Left ventricle myocardium inferior (tissue), 1 donor: ENCODE results near the gene SRPX2. TPM values are rescaled to one million over a fixed set of nuclear protein-coding genes. Genes with fewer than 3 reads are reported as not detected.

Source experiments
- DNase-seq: peaks from one replicate; pipeline ENCODE4 v3.0.0-alpha.2; 2020
- H3K27ac ChIP-seq: fragments of 200-600 bp; replicated peaks from 2 replicates; pipeline ENCODE4 v1.8.0; 2021
- H3K27me3 ChIP-seq: fragments of 200-600 bp; 2 replicates; pipeline ENCODE4 v1.8.0; 2021; ENCODE audit warnings: low read depth
- H3K36me3 ChIP-seq: fragments of 200-600 bp; 2 replicates; pipeline ENCODE4 v1.8.0; 2021
- H3K4me1 ChIP-seq: fragments of 200-600 bp; 2 replicates; pipeline ENCODE4 v1.8.0; 2021
- H3K4me3 ChIP-seq: fragments of 200-600 bp; 2 replicates; pipeline ENCODE4 v1.8.0; 2021; ENCODE audit warnings: mild to moderate bottlenecking, moderate library complexity
- H3K9me3 ChIP-seq: fragments of 200-600 bp; replicated peaks from 2 replicates; pipeline ENCODE4 v1.8.0; 2021
- CTCF ChIP-seq: fragments of 200-600 bp; IDR thresholded peaks from 2 replicates; pipeline ENCODE4 v1.8.0; 2021; ENCODE audit warnings: antibody characterized with exemption, mild to moderate bottlenecking, borderline replicate concordance
- intact Hi-C: fragments of 100-400 bp; cut with micrococcal nuclease; formaldehyde crosslinking; loops from one replicate; pipeline ENCODE4 v1.11.0; 2022
- total RNA-seq: library from RNA; stranded (reverse); fragmentation: NEBNext Ultra II Directional; extraction: Animal tissue kit (Norgen Biotek cat#: 25700); gene quantifications from one replicate; pipeline ENCODE4 v1.2.1, GENCODE V29; 2021
- donor health status: DM: no; HTN: yes; CAD: no; lungs with severe emphysema.

Gene SRPX2
- total RNA-seq, 1 donor from 2014 or later = 7.5 TPM

GRCh38 chrX:100635040-100635439 is 9.0 kb upstream of the SRPX2 start:
- H3K4me1 ChIP-seq = no peaks in the 10 kb centered on the region
- no peaks in the 10 kb centered on the region for H3K9me3 ChIP-seq
- H3K27ac ChIP-seq = no peak overlapping the region
- no peaks in the 10 kb centered on the region for H3K36me3 ChIP-seq
- intact Hi-C loops = no loop called here
- no peak for DNase-seq
- H3K27me3 ChIP-seq = no peaks in the 10 kb centered on the region
- no peak overlapping the region for H3K4me3 ChIP-seq
- TF ChIP-seq CTCF = no peak

GRCh38 chrX:100635989-100636320 is 8.0 kb upstream of the SRPX2 start:
- no peak for DNase-seq
- intact Hi-C loops = no loop called here
- no peaks in the 10 kb centered on the region for H3K36me3 ChIP-seq
- no peaks in the 10 kb centered on the region for H3K4me1 ChIP-seq
- peak overlapping the region; percentile 65 for H3K27ac ChIP-seq
- no peaks in the 10 kb centered on the region for H3K27me3 ChIP-seq
- no peaks in the 10 kb centered on the region for H3K9me3 ChIP-seq
- peak overlapping the region; percentile 73 for H3K4me3 ChIP-seq
- TF ChIP-seq CTCF = no peak

GRCh38 chrX:100636321-100636991 is 7.5 kb upstream of the SRPX2 start, which contains the start of gene TSPAN6:
TSPAN6 (minus strand) TSS chrX:100636806; CDS start chrX:100636694, 112 bp downstream.
- Histone ChIP-seq H3K27me3 (no peaks in the 10 kb centered on the region), H3K9me3 (no peaks in the 10 kb centered on the region), H3K36me3 (no peaks in the 10 kb centered on the region), H3K27ac (peak within 1 kb of the TSS; percentile 65), H3K4me1 (no peaks in the 10 kb centered on the region), H3K4me3 (peak within 1 kb of the TSS; percentile 73)
- DNase-seq = peak; percentile 80
- TF ChIP-seq CTCF = peak; percentile 63
- intact Hi-C loops = no loop called here

DNA sequence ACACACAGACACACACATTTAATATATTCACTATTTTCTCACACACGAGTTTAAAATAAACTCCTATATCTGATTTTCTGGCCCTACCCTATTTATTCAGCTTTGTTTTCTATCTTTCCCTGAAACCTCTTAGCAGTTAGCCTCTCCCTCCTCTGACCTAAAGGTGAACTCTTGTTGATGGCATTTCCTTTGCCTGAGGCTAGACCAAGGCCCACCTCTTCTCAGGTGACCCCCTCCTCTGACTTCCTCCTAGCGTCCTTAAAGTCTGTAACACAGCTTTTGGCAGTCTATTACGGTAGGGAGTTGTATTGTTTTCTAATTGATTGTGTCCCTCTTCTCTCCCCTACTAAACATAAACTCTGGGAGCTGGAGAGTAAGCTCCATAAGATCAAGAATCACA is 1.7 kb upstream of the SRPX2 start:
- intact Hi-C loops = no loop called here
- Histone ChIP-seq H3K27ac (no peak overlapping the region), H3K4me3 (no peak overlapping the region), H3K36me3 (no peaks in the 10 kb centered on the region), H3K27me3 (no peaks in the 10 kb centered on the region), H3K9me3 (no peaks in the 10 kb centered on the region), H3K4me1 (peaks cover 3% of the 10 kb centered on the region)
- TF ChIP-seq CTCF = no peak
- DNase-seq = no peak

- H3K4me1 ChIP-seq = peaks cover 5% of the 10 kb centered on the region
- no peak overlapping the region for H3K4me3 ChIP-seq
- H3K27ac ChIP-seq = peak overlapping the region; percentile 87
- no peak for TF ChIP-seq CTCF
- H3K36me3 ChIP-seq = no peaks in the 10 kb centered on the region
- H3K9me3 ChIP-seq = no peaks in the 10 kb centered on the region
- no peak for DNase-seq
- no peaks in the 10 kb centered on the region for H3K27me3 ChIP-seq
- intact Hi-C loops = no loop called here
Measured at GRCh38 chrX:100643212-100643611, 787 bp upstream of the SRPX2 start.
